T-helper 1 cell (primary cell): Measurements from ENCODE around the gene AFDN.

Experiments used
- DNase-seq, 5 donors: peaks; one replicate each; pipeline ENCODE4 v3.0.0-alpha.2; 2012 to 2020

Gene AFDN

DNA sequence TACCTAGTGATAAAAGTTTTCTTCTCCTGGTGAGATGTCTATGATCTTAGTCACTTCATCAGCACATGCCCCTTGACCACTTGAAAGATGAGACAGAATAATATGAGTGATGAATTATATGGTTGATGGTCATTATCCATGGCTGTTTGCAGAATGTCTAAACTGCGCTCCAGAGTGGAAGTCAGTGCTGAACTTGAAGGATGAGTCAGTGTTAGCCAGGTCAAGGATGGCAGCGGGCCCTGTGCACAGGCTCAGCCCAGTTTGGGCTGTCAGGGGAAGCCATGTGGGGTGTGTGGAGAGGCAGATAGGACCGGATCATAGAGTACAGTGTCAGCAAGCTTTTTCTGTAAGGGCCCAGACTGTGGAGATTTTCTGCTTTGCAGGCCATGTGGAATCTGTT, 103.6 kb downstream of the AFDN start:
- no peak for DNase-seq

DNA sequence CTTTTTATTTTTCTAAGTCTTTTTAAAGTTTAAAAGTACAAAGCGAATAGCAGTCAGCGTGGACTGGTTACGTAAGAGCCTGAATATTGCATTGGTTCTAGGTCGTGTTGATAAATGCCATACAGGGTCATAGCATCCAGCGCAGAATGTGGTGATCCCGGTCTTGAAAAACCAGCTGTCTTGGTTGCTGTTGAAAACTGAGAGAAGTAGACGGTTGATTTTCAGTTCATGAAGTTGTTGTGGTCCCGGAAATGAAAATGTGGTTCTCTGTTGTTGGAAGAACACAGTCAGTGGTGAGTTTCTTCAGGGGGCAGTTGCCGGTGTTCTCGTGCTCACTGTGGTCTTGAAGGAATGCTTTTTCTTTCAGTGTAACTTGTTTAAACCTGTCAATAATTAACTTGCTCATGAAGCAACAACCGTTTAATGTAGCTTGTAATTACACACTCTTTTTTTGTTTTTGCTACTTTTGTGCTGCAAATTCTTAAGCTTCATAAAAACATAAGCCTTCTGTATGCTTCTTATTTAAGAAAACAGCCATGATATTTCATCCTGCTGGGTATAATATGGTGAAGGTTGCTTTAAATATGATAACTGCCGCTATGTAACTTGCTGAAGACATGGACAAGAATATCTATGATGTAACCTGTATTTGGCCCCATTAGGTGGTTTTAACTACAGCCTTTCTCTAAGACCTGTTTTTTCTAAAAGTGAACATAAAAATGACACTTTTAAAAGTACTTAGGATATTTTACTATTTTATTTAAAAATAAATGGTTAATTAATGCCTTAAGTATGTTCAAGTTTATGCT, 106.0 kb downstream of the AFDN start:
- no peak for DNase-seq

DNA sequence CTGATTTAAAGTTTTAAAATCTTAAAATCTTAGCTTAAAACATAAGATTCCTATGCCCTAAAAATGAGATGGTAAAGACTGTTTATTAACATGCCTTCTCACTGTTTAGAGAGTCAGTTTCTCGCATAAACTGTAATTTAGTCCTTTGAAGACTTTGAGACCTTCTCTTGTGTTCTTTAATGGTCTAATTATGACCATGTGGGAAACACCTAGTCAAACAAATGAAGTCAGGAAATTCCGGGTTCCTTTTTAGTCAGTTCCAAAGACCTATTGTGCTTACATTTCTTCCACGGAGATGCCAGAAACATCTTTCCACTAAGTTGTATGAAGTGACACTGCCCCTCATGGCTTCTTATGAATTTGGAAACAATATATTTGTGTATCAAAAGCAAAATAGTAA, 106.6 kb downstream of the AFDN start:
- no peak for DNase-seq

DNA sequence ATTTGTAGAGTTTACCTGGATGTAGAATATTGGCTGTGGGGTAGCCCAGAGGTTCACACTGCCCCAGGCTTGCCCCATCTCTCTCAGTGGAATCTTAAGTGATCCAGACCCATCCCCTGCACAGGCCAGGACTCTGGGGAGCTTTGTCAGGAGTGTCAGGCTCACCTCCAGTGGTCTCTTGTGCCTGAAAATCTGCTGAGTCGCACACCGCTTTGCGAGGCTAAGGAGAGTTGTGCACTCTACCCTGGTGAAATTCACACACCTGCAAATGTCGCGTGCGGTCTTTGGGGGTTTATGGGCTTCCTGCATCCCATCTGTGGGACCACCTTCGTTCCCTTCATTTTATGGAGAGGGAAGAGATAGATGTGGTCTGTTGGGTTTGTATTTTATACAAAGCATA, 107.1 kb downstream of the AFDN start:
- DNase-seq, result no peak

DNA sequence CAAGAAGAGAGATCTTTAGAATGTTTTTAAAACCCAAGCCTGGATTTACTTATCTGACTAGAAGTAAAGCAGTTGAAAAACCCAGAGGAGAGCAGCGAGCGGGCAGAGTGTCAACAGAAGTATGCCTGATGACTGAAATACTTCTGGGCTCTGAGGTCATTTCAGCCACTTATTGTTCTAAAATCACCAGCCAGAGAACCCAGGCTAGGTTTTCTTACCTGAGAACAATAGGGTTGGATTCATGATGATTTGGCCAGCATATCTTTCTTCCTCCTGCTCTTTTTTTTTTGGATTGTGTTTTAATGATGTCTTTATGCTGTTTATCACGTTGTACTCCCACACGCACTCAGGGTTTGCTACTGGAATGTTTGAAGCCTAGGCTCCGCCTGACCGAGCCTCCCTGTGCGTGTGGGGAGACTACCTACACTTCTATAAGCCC, 107.7 kb downstream of the AFDN start:
- DNase-seq, result no peak

DNA sequence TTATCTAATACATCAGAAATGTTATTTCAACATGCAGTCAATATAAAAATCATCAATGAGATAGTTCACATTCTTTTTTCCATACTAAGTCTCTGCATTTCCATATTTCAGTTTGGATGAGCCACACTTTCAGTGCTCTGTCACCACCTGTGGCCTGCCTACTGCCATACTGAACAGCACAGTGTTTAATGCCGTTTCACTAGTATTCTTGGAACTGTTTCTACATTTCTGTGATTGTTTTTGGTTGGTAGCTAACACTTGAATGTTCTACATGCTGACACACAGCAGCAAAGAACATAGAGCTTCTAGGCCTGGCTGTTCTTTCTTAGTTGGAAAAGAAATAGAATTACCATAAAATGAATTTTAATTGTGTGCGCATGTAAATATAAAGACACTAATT, 109.3 kb downstream of the AFDN start:
- no peak for DNase-seq

DNA sequence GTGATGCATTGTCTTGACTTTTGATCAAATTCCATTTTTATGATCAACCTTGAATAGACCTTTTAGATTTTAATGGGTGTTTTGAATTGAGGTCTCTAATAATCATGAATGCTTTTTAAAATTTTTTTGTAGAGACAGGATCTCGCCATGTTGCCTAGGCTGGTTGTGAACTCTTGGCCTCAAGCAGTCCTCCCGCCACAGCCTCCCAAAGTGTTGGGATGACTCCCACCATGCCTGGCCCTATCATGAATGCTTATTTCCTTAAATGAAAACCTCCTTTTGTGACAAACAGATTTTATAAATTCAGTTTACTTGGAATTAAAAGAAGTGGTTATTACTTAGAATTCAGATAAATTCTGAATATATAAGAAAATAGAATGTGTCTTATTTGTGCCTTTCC, 110.6 kb downstream of the AFDN start:
- DNase-seq, result no peak

DNA sequence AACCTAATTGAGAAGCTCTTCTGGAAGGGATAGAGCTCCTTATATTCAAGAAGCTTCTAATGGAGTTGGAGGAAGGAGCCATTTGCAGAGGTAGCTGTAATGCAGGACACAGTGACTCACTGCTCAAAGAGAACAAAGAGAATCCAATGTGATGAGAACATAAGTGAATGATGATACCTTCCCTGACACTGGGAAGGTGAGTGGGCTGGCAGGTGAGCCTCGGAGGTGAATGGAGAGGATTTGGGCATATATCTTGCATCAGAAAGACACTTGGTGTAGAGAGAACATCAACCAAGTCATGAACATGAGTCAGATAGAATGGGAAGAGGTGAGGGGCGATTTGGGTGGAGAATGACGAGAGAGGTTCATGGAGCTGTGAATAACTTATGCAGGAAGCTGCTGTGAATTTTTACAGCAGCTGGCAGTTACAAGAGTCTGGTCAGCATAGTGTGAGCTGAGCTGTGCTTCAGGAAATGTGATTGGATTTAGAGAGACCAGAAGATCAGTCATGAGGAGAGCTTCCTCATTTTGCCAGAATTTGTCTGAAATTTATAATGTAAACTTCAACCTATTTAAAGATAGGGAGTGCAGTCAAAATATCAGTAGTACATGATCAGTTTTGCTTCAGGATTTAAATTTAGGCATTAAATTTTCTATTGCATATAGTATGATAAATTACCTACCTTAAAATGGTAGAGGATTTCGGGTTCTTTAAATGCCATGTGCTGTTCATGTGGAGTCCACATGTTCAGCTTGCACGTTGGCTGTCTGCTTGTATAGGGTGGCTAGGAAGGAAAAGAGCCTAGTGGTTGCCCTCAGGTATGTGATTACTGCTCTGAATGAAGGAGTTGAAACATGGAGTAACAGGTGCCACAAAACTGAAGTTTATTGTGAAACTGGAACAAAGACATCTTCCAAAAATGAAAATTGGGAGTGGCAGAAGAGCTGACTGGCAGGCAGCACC, 111.5 kb downstream of the AFDN start:
- no peak for DNase-seq

DNA sequence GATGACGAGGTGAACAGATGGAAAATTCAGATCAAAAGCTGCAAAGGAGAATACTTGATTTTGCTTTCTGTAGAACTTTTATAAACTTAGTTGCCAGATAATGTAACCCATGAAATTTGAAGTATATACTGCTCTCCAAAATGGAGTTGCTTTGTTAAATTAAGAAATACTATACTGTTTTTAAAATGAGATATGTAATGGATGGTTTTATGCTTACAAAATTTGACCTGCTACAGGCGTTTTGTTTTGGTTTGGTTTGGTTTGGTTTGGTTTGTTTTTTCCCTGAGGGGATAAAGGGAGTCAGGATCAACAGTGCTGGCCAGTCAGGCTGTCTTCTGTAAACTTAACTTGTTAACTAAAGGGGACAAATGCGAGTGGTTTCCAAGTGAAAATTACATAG, 115.1 kb downstream of the AFDN start:
- no peak for DNase-seq

DNA sequence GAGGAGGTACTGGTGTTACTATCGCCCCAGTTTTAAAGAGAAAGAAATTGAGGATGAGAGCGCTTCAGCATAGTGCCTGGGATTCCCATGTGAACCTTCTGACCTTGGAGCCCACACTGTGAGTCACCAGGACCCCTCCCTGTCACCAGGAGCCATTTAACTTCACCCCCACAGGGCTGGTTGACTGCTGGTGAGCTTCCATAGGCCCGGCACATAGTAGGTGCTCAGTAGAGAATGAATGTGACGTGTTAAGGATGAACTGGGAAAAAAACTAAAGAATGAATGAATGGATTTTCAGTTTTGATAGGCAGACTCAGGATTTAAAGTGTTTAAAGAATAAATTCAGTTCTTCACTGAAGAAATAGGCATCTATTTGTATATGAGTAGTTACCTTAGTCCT, 117.4 kb downstream of the AFDN start:
- no peak for DNase-seq

DNA sequence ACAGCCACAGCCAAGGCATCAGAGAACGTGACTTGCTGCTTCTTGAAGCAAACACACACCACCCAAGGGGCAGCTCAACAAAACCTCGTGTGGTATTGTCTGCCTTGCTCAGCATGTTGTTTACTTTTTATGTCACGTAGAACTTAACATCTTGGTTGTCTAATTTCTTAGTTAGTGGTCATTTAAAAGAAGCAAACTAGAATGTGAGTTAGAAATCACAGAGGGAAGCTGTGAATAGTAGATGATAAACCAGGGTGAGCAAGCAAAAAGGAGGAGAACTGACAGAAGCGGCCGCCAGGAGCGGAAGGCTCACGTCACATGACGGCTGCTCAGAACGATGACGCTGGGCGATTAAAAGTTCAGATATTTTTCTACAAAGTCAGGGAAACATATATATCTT, 119.3 kb downstream of the AFDN start:
- DNase-seq, result no peak

DNA sequence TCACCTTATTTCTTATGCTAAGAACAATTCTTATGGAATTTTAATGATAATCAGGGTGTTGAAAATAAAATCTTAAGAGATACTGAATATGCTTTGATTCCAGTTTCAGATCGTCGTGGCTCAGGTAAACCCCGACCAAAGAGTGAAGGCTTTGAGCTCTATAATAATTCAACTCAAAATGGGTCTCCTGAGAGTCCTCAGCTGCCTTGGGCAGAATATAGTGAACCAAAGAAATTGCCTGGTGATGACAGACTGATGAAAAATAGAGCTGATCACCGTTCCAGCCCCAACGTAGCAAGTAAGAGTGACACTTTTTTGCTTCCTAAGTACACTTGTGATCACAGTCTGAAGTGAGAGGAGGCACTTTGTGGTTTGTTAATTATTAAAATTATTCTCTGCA, 119.9 kb downstream of the AFDN start:
- no peak for DNase-seq

DNA sequence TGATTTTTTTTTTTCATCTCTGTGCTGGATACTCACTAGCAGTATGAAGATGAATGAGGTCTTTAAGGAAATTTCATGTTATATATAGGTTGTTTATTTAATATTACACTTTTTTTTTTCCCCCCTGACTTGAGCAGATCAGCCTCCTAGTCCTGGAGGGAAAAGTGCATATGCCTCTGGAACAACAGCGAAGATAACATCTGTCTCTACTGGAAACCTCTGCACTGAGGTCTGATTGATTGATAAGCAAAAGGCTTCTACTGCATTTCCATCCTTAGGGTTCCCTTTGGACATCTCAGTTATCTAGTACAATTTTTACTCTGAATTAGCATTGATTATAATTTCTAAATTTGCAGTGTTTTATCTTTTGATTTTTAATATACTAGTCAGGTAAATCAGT, 121.0 kb downstream of the AFDN start:
- no peak for DNase-seq

DNA sequence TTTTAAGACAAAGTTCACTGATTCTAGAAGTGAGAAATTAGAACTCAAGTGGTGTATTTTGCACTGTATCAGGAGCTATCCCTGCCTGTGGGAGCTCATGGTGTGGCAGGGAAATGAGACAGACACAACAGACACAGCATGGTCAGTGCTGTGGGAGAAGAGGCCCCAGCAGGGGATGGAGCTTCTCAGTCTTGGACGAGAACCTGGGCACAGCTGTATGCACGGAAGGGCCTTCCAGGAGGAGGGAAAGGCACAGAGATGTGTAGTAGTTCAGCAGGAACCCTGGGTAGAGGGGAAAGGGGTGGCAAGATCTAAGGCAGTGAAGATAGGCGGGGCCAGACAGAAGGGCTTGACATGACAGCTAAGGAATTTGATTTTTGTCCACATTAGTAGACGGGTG, 122.0 kb downstream of the AFDN start:
- DNase-seq, result no peak

DNA sequence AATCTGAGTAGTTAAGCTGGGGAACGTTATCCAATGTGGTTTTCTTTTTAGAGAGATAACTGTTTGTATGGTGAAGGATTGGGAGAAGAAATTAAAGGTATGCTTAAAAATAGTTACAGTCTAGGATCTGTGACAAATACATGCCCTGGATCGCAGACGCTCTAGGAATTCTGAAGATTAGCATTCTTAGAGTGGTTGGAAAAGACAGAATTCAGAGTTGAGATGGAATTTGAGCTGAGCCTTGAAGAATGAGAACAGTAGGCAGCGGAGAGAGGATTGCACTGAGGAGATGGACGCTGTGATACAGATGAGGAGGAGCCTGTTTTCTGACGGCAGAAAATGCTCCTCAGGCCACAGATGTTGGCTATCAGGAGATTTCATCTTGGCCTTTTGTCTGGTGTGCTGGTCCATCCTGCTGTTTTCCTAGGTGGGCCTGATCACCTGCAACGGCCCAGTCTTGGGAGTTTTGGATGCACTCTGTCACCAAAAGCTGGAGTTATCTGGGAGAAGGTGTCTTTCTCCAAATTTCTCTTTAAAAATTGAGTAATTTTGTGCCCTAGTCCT, 122.5 kb downstream of the AFDN start:
- DNase-seq, result no peak

DNA sequence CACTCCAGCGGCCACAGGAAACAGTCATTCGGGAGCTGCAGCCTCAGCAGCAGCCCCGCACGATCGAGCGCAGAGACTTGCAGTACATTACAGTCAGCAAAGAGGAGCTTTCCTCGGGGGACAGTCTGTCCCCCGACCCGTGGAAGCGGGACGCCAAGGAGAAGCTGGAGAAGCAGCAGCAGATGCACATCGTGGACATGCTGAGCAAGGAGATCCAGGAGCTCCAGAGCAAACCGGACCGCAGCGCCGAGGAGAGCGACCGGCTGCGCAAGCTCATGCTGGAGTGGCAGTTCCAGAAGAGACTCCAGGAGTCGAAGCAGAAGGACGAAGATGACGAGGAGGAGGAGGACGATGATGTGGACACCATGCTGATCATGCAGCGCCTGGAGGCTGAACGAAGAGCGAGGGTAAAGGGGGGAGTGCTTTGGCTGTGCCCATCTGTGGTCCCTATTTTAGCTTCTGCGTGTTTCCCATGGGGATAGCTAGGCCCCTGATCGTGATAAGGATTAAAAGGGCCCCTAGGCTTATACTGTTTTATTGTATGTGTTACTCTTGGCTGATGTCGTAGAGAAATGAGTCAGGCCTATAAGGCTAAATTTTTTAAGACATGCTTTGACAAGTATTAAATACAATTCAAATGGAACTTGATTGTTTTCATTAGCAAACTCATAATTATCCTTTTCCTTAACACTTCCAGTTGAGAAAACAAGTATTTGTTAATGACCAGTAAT, 125.2 kb downstream of the AFDN start:
- no peak for DNase-seq

DNA sequence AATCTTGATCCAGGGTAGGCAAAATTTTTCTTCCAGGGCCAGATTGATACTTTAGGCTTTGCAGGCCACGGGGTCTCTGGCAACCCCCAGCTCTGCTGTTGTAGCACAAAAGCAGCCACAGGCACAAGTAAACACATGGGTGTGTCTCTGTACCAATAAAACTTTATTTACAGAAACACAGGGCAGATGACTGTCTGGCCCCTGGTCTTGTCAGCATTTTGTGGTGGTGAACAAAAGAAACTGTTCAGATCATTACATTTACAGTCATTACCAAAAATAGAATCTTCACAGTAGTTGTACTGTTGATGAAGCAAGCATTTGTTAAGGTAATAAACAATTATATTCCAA, 125.8 kb downstream of the AFDN start:
- DNase-seq, result no peak

DNA sequence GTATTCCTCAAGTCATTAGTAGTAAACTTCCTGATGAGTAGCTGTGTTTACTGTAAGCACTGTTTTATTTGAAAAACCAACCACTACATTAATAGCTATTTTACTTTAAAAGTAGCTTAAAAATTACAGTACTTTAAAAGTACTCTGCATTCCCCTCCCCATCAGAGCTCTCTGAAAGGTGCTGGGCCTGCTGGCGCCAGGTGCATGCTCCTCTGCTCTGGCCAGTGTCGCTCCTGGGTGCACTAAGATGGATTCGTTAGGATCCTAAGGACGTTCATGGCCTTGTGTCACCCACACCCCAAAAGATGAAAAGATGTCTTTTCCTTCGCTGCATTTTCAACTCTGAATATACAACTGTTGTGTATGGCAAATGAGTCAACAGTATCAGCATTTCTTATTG, 126.8 kb downstream of the AFDN start:
- DNase-seq, result no peak

DNA sequence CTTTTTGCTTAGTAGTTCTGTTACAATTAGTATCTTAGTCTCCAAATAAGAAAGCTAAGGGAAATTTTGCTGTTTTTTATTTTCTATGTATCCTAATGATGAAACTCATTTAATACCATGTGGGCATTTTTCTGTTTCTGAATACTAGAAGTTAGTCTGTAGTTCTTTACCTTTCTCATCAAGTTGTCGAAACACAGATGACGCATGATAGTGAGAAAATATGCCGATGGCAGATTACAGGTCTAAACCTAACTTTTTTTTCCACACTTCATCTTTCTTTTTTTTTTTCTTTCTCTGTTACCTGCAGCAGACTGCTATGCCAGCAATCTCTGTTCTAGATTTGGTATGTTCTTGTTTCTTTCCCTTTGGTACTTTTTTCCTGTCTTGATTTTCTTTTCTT, 127.4 kb downstream of the AFDN start:
- DNase-seq, result no peak

DNA sequence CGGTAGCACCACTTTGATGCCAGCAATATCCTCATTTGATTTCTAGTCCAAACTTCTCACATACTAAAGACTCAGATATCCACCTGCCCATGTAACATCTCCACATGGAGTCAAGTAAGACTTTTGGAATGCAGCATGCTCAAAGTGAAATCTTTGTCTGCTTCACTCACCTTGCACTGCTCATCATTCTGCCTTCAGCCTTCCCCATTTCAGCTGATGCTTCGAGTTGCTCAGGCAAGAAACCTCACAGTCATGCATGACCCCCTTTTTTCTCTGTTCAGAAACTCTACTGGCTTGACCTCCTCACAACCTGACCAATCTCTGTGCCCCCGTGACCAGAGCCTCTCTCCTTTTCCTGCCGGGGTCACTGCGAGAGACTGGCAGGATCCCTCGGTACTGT, 129.8 kb downstream of the AFDN start:
- DNase-seq, result no peak

DNA sequence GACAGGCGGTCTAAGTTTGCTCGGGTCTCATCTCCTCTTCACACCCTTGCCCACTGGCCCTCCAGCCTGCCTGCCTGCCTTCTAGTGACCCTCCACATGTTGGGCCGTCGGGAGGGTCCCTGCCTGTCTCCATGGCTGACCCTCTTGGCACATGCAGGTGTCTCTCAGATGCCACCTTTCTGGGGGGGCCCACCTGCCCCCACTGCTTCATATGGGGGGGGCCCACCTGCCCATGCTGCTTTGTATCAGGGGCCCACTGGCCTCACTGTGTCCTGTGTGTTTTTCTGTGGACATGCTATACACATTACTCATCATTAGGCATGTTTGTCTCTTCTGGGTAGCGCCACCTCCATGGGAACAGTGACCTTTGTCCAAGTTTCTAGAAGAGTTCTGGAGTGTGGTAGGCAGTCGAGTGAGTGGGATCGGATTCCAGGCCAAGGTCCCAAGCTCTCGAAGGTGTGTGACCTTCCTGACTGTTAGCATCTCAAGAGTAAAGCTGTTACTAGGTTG, 130.3 kb downstream of the AFDN start:
- no peak for DNase-seq

DNA sequence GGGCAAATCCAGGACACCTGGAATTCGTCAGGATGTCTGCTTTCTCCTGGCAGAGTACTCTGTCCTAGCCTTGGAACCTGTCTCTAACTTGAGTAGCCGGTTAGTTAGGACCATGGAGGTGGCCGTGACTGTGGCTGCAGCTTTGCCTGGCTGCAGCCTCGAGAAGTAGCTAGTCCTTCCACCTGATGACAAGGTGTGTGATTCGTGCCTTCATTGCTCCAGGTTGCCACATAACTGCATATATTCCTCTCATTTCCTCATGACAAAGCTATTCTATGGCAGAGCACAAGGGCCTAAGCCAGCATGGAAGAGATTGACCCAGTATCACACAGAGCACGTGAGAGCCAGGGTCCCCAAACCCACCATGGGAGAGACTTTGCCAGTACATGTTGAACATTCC, 130.9 kb downstream of the AFDN start:
- DNase-seq, result no peak

DNA sequence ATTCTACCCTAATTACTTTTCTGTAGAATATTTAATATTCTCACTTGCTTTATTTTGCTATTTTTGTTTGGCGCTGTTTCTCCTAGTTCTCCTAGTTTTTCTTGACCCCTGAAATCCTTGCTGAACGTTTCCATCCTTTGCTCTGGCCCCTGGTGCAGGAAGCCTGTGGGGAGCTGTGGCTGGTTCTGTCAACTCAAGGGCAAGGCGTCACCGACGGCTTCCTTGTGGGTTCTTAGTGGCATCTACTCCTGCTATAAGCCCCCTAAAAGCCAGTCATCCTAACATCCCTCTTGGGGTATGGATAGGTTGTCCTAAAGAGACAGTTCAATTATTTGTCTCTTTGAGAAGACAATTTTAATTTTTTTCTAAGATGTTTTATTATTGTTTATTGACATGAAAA, 133.9 kb downstream of the AFDN start:
- DNase-seq, result no peak
